Neural progenitor cell (in vitro differentiated cells): Measurements from ENCODE around the gene ANK3. TPM values are rescaled to one million over a fixed set of nuclear protein-coding genes. Genes with fewer than 3 reads are reported as not detected.

ENCODE experiments used
- DNase-seq: peaks from one replicate; pipeline ENCODE4 v3.0.0-alpha.2; 2016; ENCODE audit warnings: low spot score
- H2AFZ ChIP-seq: fragments of 200-600 bp; sonication (generic); replicated peaks from 2 replicates; pipeline ENCODE4 v1.6.1; 2016; ENCODE audit warnings: antibody characterized with exemption
- H3F3A ChIP-seq: fragments of 200-600 bp; sonication (generic); 2 replicates; pipeline ENCODE4 v1.6.1; 2016; ENCODE audit warnings: antibody characterized with exemption, low read depth
- H3K27ac ChIP-seq: fragments of 200-600 bp; sonication (generic); 2 replicates; pipeline ENCODE4 v1.5.1; 2016; ENCODE audit warnings: mild to moderate bottlenecking
- H3K27me3 ChIP-seq: fragments of 200-600 bp; sonication (generic); 2 replicates; pipeline ENCODE4 v1.6.1; 2016; ENCODE audit warnings: mild to moderate bottlenecking, moderate library complexity
- H3K36me3 ChIP-seq: fragments of 200-600 bp; sonication (generic); 2 replicates; pipeline ENCODE4 v1.5.1; 2016
- H3K4me1 ChIP-seq: fragments of 200-600 bp; sonication (generic); 2 replicates; pipeline ENCODE4 v1.6.1; 2016; ENCODE audit warnings: mixed run types
- H3K4me2 ChIP-seq: fragments of 200-600 bp; sonication (generic); 2 replicates; pipeline ENCODE4 v1.6.1; 2016
- H3K4me3 ChIP-seq: fragments of 200-600 bp; sonication (generic); 2 replicates; pipeline ENCODE4 v1.5.1; 2016
- H3K79me2 ChIP-seq: fragments of 200-600 bp; sonication (generic); 2 replicates; pipeline ENCODE4 v1.6.1; 2016; ENCODE audit warnings: low read depth
- H3K9ac ChIP-seq: fragments of 200-600 bp; sonication (generic); 2 replicates; pipeline ENCODE4 v1.6.1; 2016
- H3K9me3 ChIP-seq: fragments of 200-600 bp; sonication (generic); 2 replicates; pipeline ENCODE4 v1.5.1; 2016; ENCODE audit warnings: low read depth
- H4K20me1 ChIP-seq: fragments of 200-600 bp; sonication (generic); 2 replicates; pipeline ENCODE4 v1.6.1; 2016; ENCODE audit warnings: low read depth
- H3K27ac Mint-ChIP-seq: 3 replicates; pipeline ENCODE4 v1.8.0; 2021; ENCODE audit warnings: mixed read lengths
- H3K27me3 Mint-ChIP-seq: 2 replicates; pipeline ENCODE4 v1.8.0; 2022; ENCODE audit warnings: low read depth, mild to moderate bottlenecking, inconsistent platforms, moderate library complexity, mixed read lengths; ENCODE audit not compliant: insufficient read depth
- H3K36me3 Mint-ChIP-seq: 3 replicates; pipeline ENCODE4 v1.8.0; 2021; ENCODE audit warnings: mixed read lengths
- H3K4me1 Mint-ChIP-seq: 3 replicates; pipeline ENCODE4 v1.8.0; 2021; ENCODE audit warnings: mixed read lengths
- H3K4me3 Mint-ChIP-seq: 3 replicates; pipeline ENCODE4 v1.8.0; 2021; ENCODE audit warnings: mild to moderate bottlenecking, moderate library complexity, mixed read lengths
- H3K9me3 Mint-ChIP-seq: 3 replicates; pipeline ENCODE4 v1.8.0; 2020; ENCODE audit warnings: mixed read lengths
- CTCF ChIP-seq: fragments of 200-600 bp; sonication (generic); IDR thresholded peaks from 2 replicates; pipeline ENCODE4 v1.5.1; 2017; ENCODE audit warnings: antibody characterized with exemption, mild to moderate bottlenecking
- EZH2 ChIP-seq: fragments of 200-600 bp; sonication (generic); IDR thresholded peaks from 2 replicates; pipeline ENCODE4 v1.6.1; 2017; ENCODE audit warnings: antibody characterized with exemption, mild to moderate bottlenecking, moderate library complexity
- EZH2phosphoT487 ChIP-seq: fragments of 200-600 bp; sonication (generic); IDR thresholded peaks from 2 replicates; pipeline ENCODE4 v1.6.1; 2017; ENCODE audit warnings: antibody characterized with exemption
- total RNA-seq: library from RNA; depleted of rRNA; stranded (reverse); fragments of >200 nt; gene quantifications from 2 replicates; pipeline ENCODE4 v1.2.3, GENCODE V29; 2015; ENCODE audit warnings: low replicate concordance

The ANK3 gene
- total RNA-seq, 1 donor from 2014 or later = 54.1 TPM

GRCh38 chr10:60123668-60124067, 266.0 kb downstream of the ANK3 start:
- H3K27me3 ChIP-seq = no peaks in the 10 kb centered on the region
- H3K4me1 ChIP-seq = no peaks in the 10 kb centered on the region
- H3K27ac ChIP-seq = no peak overlapping the region
- H3F3A ChIP-seq = no peaks in the 10 kb centered on the region
- no peak for DNase-seq
- no peaks in the 10 kb centered on the region for H3K36me3 ChIP-seq
- no peaks in the 10 kb centered on the region for H3K9me3 ChIP-seq
- H2AFZ ChIP-seq = no peak overlapping the region
- no peak overlapping the region for H3K4me2 ChIP-seq
- peaks cover 11% of the 10 kb centered on the region for H3K36me3 Mint-ChIP-seq
- H3K27me3 Mint-ChIP-seq = no peaks in the 10 kb centered on the region
- no peaks in the 10 kb centered on the region for H4K20me1 ChIP-seq
- no peaks in the 10 kb centered on the region for H3K4me1 Mint-ChIP-seq
- no peak overlapping the region for H3K27ac Mint-ChIP-seq
- H3K9me3 Mint-ChIP-seq = peaks cover 4% of the 10 kb centered on the region
- H3K79me2 ChIP-seq = no peaks in the 10 kb centered on the region
- no peak for TF ChIP-seq EZH2
- TF ChIP-seq EZH2phosphoT487 = no peak
- no peak for TF ChIP-seq CTCF
- no peak overlapping the region for H3K9ac ChIP-seq
- no peak overlapping the region for H3K4me3 ChIP-seq
- H3K4me3 Mint-ChIP-seq = no peak overlapping the region

GRCh38 chr10:60123172-60123571, 266.5 kb downstream of the ANK3 start:
- no peaks in the 10 kb centered on the region for H3K4me1 ChIP-seq
- no peaks in the 10 kb centered on the region for H3K27me3 Mint-ChIP-seq
- no peak overlapping the region for H3K9ac ChIP-seq
- no peaks in the 10 kb centered on the region for H3K4me1 Mint-ChIP-seq
- H3K79me2 ChIP-seq = no peaks in the 10 kb centered on the region
- no peak overlapping the region for H3K27ac ChIP-seq
- H3K9me3 Mint-ChIP-seq = peaks cover 4% of the 10 kb centered on the region
- H2AFZ ChIP-seq = no peak overlapping the region
- no peak overlapping the region for H3K4me3 Mint-ChIP-seq
- H4K20me1 ChIP-seq = no peaks in the 10 kb centered on the region
- no peak overlapping the region for H3K27ac Mint-ChIP-seq
- no peaks in the 10 kb centered on the region for H3F3A ChIP-seq
- peaks cover 11% of the 10 kb centered on the region for H3K36me3 Mint-ChIP-seq
- no peak for TF ChIP-seq EZH2
- no peak for TF ChIP-seq EZH2phosphoT487
- no peak for TF ChIP-seq CTCF
- H3K36me3 ChIP-seq = no peaks in the 10 kb centered on the region
- no peak for DNase-seq
- no peak overlapping the region for H3K4me3 ChIP-seq
- H3K4me2 ChIP-seq = no peak overlapping the region
- no peaks in the 10 kb centered on the region for H3K9me3 ChIP-seq
- no peaks in the 10 kb centered on the region for H3K27me3 ChIP-seq

GRCh38 chr10:60122190-60122589, 267.5 kb downstream of the ANK3 start:
- H3K4me3 ChIP-seq = no peak overlapping the region
- H3K4me2 ChIP-seq = no peak overlapping the region
- Mint-ChIP-seq H3K36me3 (peaks cover 13% of the 10 kb centered on the region), H3K27me3 (no peaks in the 10 kb centered on the region), H3K4me1 (no peaks in the 10 kb centered on the region), H3K27ac (no peak overlapping the region), H3K9me3 (peaks cover 4% of the 10 kb centered on the region), H3K4me3 (no peak overlapping the region)
- H3K4me1 ChIP-seq = no peaks in the 10 kb centered on the region
- H3K27ac ChIP-seq = no peak overlapping the region
- H4K20me1 ChIP-seq = no peaks in the 10 kb centered on the region
- H2AFZ ChIP-seq = no peak overlapping the region
- TF ChIP-seq CTCF = no peak
- no peaks in the 10 kb centered on the region for H3K79me2 ChIP-seq
- no peak for DNase-seq
- H3F3A ChIP-seq = no peaks in the 10 kb centered on the region
- no peaks in the 10 kb centered on the region for H3K27me3 ChIP-seq
- no peaks in the 10 kb centered on the region for H3K9me3 ChIP-seq
- no peak overlapping the region for H3K9ac ChIP-seq
- H3K36me3 ChIP-seq = no peaks in the 10 kb centered on the region
